ENCODE measurements around the gene GAREM1.

Gene GAREM1

DNA sequence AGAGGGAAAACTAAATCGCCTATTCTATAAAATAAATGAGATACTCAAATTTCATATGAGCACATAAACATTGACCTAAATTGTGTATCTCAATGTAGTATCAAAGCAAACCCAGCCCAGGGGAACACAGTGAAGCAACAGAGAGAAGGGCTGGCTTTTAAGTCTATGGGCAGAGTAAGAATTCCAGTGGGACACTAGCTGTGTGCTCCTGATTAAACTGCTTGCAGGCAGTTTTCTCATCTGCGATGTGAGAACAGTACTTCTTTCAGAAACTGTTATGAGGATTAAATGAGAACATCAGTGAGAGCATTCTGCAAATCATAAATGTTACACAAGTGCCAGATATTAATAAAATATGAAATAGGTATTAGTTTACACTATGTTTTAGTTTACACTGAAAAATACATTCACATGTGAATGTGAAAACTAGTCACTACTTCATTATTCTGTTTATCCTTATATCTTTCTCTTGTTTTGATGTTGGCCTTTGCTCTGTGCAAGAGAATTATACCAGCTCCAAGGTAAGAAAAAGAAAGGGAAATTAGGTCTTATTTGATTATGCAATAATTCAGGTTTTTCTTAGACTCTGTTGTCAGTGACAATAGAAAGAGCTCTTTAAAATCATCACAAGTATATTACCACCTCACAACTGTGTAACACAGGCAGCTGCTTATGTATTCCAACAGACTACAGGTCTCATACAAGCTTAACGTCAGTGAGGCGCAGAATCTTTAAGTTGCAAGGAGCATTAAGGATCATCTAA, 47.5 kb downstream of the GAREM1 start:
- DNase-seq = no peak

DNA sequence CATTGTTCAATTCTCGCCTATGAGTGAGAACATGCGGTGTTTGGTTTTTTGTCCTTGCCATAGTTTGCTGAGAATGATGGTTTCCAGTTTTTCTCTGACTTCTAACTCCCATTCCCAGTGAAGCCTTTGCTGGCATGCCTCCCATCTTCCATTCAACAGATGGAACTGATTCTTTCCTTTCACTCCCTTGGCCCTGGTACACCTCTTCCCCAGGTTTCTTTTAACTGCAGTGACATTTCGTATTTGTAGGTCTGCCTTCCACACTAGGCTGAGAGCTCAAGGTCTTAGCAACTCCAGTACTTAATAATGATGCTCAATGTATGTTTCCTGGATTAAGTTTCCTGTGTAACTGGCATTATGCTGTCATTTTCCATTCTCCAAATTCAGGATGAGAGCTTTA, 48.5 kb downstream of the GAREM1 start:
- no peak for DNase-seq

DNA sequence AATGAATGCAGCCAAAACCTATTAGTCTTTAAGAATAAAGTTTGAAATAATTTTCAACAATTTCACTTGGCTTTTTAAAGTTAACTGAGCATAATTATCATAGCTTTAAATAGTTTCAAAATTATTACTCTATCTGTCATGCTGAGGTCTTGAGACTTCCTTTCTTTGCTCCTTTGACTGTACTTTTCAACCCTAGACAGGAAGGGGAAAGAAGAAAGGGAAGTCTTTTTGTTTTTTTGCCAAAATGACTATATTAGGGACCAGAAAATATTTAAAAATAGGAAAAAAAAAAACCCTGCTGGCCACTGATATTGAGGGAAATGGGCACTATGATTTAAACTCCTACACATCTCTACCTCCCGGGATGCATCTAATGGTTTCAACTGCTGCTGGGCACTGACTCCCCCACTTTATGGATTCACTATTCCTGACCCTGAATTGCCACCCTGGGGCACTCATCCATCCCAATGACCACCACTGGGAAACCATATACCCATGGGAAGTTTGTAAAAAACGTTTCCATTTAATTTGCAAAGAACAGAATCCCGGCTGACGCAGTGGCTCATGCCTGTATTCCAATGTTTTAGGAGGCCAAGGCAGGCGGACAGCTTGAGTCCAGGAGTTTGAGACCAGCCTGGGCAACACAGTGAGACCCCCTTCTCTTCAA, 50.5 kb downstream of the GAREM1 start:
- DNase-seq = no peak

DNA sequence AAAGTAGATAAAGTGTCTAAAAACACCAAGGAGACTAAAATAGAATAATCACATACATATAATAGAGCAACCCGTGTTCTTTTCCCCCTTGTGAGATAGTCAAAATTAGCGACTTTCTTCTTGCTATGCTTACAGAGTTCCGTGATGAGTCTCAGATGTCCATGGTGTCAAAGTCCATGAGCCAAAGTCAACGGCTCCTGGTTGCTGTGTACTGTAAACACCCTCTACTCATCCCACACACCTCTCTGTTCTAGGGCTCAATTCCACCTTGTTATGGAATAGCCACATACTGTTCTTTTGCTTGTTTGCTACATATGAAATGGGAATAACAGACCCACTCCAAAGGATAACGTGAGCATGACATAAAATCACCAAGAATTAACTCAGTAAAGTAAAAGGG, 52.5 kb downstream of the GAREM1 start:
- no peak for DNase-seq

DNA sequence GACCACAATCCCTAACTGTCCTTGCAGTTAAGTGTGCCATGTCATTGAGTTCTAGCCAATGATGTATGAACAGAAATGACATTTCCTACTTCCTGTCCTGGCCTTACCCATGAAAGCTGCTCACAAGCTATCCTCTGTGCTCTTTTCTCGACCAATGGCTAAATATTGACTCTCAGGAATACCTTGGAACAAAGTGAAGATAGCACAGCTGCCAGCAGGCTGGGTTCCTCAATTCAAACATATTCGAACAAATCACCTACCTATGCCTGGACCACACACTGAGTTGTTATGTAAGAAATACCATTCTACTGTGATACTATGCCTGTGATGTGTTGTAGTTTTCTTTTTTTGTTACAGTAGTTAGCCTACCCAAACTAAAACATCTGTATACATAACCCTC, 65.1 kb downstream of the GAREM1 start:
- DNase-seq = no peak

DNA sequence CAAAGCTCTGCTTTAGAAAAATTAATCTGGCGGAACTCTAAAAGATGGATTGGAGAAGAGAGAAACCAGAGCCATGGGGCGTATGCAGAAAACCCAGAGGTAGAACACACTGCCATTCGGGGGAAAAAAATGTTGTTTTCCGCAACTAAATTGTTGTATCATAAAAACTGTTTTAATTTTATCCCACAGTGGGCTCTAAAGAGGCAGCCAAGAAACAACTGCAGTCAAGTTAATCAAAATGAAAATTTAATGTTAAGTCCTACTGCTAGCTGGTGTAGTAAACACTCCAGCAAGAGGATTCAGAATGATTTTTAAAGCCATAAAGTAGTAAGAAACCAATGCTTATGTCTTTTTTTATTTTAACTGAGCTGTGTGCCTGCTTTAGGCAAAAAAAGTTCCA, 69.1 kb downstream of the GAREM1 start:
- DNase-seq = no peak

DNA sequence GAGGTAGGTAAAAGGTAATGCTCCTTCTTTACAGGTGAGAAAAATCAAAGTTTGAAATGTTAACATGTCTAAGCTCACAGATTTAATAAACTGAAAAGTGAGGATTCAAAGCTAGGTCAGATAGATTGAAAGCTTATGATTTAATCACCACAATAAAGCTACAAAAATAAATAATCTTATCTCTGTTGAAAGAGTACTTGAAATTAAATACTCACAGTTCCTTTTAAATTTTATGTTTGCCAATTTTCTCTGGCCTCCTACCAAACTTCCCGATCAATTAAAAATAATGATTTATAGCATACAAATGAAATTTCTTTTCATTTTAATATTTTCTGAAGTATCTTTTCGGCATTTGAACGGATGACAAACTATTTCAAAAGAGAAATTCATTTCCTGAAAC, 77.3 kb downstream of the GAREM1 start:
- no peak for DNase-seq

DNA sequence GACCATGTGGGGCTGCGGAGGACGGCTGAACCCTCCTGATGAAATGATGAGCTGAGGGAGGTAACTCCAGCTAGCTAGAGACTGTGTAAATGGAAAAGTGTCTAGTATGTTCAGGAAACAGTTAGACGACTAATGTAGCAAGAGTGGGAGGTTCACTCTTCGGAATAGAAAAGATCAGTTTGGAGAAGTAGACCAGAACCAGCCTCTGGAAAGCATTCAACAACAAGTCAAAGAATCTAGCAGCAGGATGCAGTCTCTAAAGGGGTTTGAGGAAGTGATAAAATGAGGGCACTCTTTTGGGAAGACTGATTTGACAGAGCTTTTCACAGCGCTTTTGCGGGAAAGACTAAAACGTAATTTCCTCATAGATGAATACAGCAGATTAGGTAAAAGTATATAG, 79.6 kb downstream of the GAREM1 start:
- no peak for DNase-seq

DNA sequence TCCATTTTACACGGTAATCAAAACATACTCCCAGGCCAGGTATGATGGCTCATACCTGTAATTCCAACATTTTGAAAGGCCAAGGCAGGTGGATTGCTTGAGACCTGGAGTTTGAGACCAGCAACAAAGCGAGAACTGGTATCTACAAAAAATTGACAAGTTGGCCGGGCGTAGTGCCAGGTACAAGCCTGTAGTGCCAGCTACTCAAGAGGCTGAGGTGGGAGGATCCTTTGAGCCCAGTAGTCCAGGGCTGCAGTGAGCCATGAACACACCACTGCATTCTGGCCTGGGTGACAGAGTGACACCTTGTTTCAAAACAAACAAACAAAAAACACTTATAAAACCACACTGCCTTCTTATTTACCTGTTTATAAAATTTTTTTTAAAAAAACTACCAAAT, 80.8 kb downstream of the GAREM1 start:
- no peak for DNase-seq

DNA sequence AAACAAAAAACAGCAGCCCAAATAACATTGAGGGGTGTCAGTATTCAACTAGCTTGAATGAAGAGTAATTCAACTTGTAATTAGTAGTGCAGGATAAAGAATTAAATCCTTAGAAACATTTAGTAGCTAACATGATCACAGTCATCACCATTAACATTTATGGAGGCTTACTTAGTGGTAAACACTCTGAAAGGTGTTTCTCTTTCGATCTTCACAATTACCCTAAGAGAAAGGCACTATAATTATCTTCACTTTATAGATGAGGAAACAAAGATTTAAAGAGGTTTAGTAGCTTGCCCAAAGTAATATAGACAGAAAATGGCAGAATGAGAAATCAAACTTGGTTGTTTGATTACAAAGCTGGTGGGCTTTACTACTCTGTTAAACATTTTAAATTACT, 81.5 kb downstream of the GAREM1 start:
- no peak for DNase-seq

DNA sequence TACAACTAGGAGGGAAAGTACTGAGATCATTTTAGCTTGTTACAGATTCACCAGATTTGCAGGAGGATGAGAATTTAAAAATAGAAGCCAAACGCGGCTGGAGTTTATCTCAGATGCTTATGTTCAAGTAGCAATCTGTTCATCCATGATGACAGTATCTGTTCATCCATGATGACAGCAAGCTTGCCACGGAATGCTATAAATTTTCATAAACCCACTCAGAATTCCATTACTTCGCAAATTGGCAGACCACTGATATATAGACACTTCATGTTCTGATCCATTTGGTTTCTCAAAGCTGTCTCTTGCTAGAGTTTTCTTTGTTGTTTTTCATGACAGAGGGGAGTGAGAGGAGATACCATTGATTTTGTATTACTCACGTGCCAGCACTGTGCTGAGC, 84.2 kb downstream of the GAREM1 start:
- DNase-seq = no peak

DNA sequence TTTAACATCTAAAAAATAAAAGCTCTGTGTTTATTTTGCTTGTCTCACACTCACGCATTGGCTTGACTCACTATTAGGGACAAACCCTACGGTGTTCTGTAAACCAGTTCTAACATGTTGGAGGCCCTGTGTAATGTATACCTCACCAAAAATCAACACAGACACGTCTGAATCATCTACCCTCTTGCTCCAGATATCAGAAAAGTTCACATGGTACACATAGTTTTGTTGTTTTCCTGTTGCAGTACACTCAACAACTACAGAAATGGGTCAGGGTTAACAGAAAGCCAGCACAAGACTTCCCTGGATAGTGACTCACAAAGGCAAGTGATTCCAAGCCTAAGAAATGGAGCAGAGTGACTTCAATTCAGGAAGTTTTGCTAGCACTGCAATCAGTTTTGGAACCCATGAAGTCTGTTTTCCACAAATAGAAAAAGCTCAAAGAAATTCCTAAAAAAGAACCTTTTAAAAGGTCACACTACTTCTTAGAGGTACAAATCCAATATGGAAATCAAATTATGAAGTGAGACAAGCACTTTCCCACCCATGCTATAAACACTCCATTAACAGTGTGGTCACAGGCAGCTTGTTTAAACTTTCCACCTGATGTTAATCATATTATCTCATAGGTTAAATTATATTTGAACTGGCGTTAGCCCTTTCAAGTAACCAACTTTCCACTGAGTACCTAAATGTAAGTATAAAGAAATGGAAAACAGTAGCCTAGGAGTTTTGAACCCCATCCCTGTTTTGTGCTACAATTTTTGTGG, 87.4 kb downstream of the GAREM1 start:
- DNase-seq = no peak

DNA sequence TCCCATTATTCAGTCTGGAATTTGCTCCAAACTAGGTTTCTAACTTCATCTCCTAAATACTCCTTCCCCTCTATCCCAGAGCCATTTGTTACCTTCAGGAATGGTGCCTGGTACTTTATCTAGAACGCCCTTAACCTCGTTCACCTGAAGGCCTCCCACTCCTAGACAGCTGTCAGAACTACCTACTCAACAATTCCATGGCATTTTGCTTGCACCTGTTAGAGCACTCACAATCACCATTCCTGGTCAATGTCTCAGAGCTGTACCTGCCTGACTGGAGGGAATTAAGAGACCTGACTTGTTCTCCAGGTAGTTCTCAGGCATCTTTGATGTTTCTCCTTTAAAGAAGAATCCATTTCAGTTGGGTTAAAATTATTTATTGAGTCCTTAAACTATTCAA, 88.9 kb downstream of the GAREM1 start:
- no peak for DNase-seq

DNA sequence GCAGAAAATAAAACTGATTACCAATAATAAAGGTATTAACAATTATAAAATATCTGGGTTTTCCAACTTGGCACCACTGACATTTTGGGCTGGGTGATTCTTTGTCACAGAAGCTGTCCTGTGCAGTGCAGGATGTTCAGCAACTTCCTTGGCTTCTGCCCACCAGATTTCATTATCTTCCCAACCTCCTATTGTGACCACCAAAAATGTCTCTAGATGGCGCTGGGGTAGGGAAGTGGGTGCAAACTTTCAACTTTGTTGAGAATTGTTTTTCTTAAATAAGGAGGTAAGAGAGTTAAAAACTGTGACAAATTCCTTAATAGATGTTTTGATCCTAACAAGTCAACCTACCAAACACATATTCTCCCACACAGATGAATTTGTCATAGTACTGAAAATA, 90.1 kb downstream of the GAREM1 start:
- DNase-seq = no peak

DNA sequence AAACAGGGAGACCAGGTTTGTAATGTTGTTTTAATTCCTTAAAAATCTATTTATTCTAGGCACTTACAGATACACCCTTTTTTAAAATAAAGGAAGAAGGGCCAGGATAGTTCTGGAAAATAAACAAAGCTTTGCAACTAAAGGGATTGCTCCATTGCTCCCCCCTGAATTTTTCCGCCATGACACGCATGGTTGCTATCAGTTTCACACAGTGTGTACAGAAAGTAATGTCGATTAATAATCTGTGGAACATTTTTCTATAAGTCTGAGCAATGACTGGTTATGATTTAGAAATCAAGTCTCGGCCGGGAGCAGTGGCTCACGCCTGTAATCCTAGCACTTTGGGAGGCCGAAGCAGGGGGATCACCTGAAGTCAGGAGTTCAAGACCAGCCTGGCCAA, 90.8 kb downstream of the GAREM1 start:
- DNase-seq = no peak

DNA sequence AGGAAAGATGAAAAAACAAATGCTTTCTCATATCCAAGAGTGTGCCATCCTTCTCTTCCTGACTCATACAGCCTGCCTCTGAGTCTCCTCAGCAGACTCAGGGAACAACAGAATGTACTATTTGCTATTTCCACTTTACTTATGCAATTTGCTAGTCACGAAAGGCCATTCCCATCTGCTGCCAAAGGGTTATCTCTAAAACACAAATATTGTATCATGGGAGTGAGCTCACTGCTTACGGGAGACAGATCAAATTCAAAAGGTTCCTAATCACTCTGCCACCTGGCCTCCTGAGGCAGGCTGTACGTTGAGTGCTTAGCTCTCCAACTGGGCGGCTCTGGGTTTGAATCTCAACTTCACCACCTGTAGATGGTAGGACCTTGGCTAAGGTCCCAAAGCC, 92.0 kb downstream of the GAREM1 start:
- no peak for DNase-seq

DNA sequence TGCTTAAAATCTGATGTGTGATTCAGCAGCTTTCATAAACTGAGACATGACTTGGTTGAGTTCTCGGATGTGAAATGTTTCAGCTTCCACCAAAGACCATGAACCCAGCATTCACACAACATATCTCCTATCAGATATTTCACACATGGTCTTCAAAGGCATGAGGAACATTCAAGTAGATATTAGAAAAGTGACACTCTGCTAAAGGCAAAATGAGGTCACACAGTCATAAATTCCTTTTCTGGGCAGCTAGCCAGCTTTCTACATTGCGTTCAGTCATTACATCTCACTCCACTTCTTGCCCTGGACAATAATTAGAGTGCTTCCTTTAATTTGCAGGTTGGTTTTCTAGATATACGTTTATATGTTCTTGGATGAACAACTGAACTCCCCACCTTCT, 96.7 kb downstream of the GAREM1 start:
- DNase-seq = no peak

DNA sequence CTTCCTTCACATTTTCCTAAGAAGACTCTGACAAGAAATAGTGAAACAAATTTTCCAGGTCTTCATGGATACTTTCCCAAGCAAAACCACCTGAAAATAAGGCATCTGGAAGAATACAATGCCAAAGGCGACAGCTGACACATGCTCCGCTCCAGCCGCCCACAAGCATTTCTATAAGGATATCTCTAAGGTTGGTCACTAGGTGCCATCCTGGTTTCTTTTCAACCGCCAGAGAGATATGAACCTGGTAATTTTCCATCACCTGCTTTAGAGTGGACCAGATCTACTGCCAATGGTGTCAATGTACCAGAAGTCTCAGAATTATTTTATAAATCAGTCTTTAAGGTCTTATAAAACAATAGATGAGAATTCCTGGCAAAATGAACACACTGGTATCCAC, 97.2 kb downstream of the GAREM1 start:
- no peak for DNase-seq

DNA sequence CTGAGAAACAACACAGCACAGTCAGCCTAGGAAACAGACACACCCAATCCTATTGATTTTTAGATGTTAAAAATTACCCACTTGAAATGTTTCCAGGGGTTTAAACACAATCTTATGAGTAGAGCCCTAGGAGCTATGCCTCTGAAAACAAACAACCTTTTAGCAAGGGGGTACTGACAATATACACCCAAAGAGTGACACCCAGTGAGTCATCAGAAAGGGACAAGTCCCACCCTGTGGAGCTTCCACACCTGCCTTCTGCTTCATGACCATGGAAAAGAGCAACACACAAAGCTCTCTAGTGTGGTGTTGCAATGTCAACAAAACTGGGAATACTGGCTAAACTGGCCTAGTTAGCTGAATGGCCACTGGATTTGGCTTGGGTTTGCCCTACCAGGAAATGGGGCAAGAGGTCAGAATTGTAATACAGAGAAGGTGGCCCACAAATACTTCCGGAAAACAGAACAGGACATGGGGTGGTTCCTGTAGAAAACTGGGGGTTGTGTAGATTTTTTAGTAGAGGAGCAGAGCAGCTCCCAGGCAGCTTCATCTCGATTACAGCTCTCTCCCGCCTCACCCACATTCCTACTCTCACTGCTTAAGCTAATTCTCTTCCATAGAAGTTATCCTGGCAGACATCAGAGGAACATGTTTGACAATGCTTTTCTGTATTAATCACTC, 98.2 kb downstream of the GAREM1 start:
- no peak for DNase-seq

DNA sequence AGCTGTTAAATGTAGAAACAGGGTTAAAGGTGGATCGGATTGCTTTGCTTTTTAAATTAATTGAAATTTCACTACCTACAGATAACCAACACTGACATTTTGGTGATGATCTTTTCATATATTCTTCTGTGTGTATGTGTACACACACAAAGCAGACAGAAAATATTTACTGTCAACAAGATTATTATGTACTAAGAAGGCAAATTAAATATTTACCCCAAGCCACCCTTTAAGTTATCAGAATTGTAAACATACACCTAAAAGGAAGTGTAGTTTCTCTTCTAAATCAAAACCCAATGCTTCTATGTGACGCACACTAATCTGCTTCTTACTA, 98.7 kb downstream of the GAREM1 start:
- no peak for DNase-seq

DNA sequence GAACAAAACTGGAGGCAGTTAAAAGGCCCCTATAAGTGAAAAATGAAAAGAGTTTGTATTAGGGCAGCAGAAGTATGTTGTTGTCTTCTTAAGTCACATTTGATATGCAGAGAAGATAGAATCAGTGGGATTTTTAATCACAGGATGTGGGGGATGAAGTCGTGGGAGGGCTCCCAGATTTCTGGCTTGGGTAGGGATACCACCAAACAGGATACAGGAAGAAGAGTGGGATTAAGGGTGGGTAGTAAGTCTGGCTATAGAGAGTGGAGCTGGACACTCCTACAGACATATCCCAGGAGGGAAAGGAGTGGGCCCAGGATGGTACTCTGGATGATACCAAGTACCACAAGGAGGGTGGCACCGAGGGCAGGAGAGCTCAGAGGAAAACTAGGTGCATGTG, 99.3 kb downstream of the GAREM1 start:
- DNase-seq = no peak

DNA sequence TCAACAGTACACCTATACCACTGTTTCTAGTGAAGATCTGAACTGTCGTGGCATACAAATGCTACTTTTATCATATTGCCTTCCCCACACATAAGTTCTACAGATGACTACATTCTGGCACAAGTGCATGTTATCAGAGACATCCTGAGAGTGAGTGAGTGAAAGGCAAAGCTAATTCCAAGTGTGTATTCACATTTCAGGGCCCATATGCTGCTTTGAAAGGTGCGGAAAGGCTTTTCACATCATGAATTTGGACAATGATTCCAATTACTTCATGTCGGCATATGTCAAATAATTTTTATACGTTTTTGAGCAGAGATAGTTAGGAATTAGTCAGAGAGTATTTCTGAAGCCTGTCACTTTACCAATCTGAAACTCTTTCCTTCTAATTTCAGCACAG, 101.7 kb downstream of the GAREM1 start:
- DNase-seq = no peak

DNA sequence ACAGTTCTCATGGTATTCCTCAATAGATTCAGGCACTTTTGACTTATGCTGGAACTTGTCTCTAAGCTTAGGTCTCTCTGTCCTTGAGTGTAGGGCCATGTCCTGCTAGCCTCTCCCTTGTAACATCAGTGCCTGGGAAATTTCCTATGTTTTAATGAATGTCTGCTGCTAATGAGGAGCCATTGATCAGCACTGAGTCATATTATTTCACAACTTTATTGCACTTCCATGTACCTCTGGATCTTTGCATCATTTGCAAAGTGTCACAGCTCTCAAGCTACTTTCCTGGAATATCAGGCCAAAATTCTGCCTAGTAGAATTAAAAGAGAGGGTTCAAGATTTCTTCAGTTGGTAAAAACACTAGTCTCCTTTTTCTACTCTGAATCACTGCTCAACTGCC, 102.5 kb downstream of the GAREM1 start:
- DNase-seq = no peak
